Measurements from ENCODE around the gene ELOVL1. TPM values are rescaled to one million over a fixed set of nuclear protein-coding genes. Genes with fewer than 3 reads are reported as not detected.

The ELOVL1 gene
- total RNA-seq, 2 experiments from 2014 or later = 71.8 to 74.1 TPM

- H3K27me3 Mint-ChIP-seq = no peaks in the 10 kb centered on the region
- no peak overlapping the region for H3K4me3 Mint-ChIP-seq
- no peaks in the 10 kb centered on the region for H3K9me3 Mint-ChIP-seq
- ChIA-PET POLR2A (interaction anchor here (1.4 kb wide), 2 partner anchors 13 to 27 kb away, joined by 3 to 5 read pairs; partner anchors contain the start of genes MED8 and SZT2), CTCF (interaction anchor here (0.5 kb wide), 1 partner anchor 8 kb away, joined by 4 read pairs; no protein-coding TSS in a partner anchor)
- peaks cover 73% of the 10 kb centered on the region for H3K4me1 Mint-ChIP-seq
- peak overlapping the region; percentile 63 for H3K27ac Mint-ChIP-seq
- H3K36me3 Mint-ChIP-seq (ENCODE audit: low read depth) = peaks cover 71% of the 10 kb centered on the region
- no peak for DNase-seq
These were observed 4.4 kb downstream of the ELOVL1 start for GRCh38 chr1:43363283-43363934.

- ChIA-PET CTCF (no interaction called here), POLR2A (interaction anchor here (0.6 to 4.3 kb wide), 4 partner anchors 7 to 513 kb away, joined by 3 to 73 read pairs (median 4); partner anchors contain the start of genes ELOVL1, MED8 and SZT2)
- Mint-ChIP-seq H3K9me3 (no peaks in the 10 kb centered on the region), H3K36me3 (ENCODE audit: low read depth) (peaks cover 76% of the 10 kb centered on the region), H3K4me1 (peaks cover 68% of the 10 kb centered on the region), H3K4me3 (peak overlapping the region; percentile 98), H3K27ac (peak overlapping the region; percentile 80), H3K27me3 (no peaks in the 10 kb centered on the region)
- no peak for DNase-seq
These were observed 7.2 kb downstream of the ELOVL1 start for GRCh38 chr1:43360616-43361015.

- Mint-ChIP-seq H3K4me3 (peak overlapping the region; percentile 98), H3K4me1 (peaks cover 60% of the 10 kb centered on the region), H3K27me3 (no peaks in the 10 kb centered on the region), H3K36me3 (ENCODE audit: low read depth) (peaks cover 68% of the 10 kb centered on the region), H3K9me3 (no peaks in the 10 kb centered on the region), H3K27ac (peak overlapping the region; percentile 80)
- CTCF ChIA-PET = no interaction called here
- POLR2A ChIA-PET = interaction anchor here (0.8 to 4.3 kb wide), 8 partner anchors 8 to 677 kb away, joined by 3 to 73 read pairs (median 6); partner anchors contain the start of genes ELOVL1, HYI, MED8 and SZT2
- DNase-seq = no peak
These were observed 8.1 kb downstream of the ELOVL1 start for GRCh38 chr1:43359696-43360095.

- CTCF ChIA-PET = interaction anchor here (0.7 to 1.6 kb wide), 7 partner anchors 9 to 881 kb away, joined by 3 to 22 read pairs (median 6); partner anchors contain the start of gene ELOVL1
- Mint-ChIP-seq H3K27me3 (no peaks in the 10 kb centered on the region), H3K27ac (peak within 1 kb of the TSS; percentile 80), H3K4me3 (peak within 1 kb of the TSS; percentile 98), H3K4me1 (peaks cover 58% of the 10 kb centered on the region), H3K36me3 (ENCODE audit: low read depth) (peaks cover 63% of the 10 kb centered on the region), H3K9me3 (no peaks in the 10 kb centered on the region)
- peak; percentile 100 for DNase-seq
- POLR2A ChIA-PET = interaction anchor here (0.7 to 4.3 kb wide), 17 partner anchors 9 to 676 kb away, joined by 3 to 73 read pairs (median 5); partner anchors contain the start of genes CFAP57, EBNA1BP2, ELOVL1 and HYI
These were observed 8.8 kb downstream of the ELOVL1 start, which contains the start of gene CDC20 for GRCh38 chr1:43358746-43359693. Gene CDC20, plus strand, starts transcription at chr1:43358981. Its CDS starts 235 bp downstream, at chr1:43359216.

GRCh38 chr1:43358121-43358745 lies 9.6 kb downstream of the ELOVL1 start:
- peak overlapping the region; percentile 98 for H3K4me3 Mint-ChIP-seq
- peaks cover 54% of the 10 kb centered on the region for H3K4me1 Mint-ChIP-seq
- POLR2A ChIA-PET = interaction anchor here (0.5 to 4.3 kb wide), 17 partner anchors 9 to 617 kb away, joined by 3 to 73 read pairs (median 5); partner anchors contain the start of genes CFAP57, EBNA1BP2, ELOVL1 and HYI
- H3K9me3 Mint-ChIP-seq = no peaks in the 10 kb centered on the region
- no peaks in the 10 kb centered on the region for H3K27me3 Mint-ChIP-seq
- DNase-seq = no peak
- H3K36me3 Mint-ChIP-seq (ENCODE audit: low read depth) = peaks cover 55% of the 10 kb centered on the region
- peak overlapping the region; percentile 80 for H3K27ac Mint-ChIP-seq
- CTCF ChIA-PET = interaction anchor here (0.7 to 1.6 kb wide), 7 partner anchors 9 to 881 kb away, joined by 3 to 22 read pairs (median 6); partner anchors contain the start of gene ELOVL1

GRCh38 chr1:43357251-43357650 lies 10.6 kb downstream of the ELOVL1 start:
- POLR2A ChIA-PET = interaction anchor here (4.3 kb wide), 1 partner anchor 11 kb away, joined by 73 read pairs; the partner anchor contains the start of gene ELOVL1
- H3K27me3 Mint-ChIP-seq = no peaks in the 10 kb centered on the region
- peaks cover 46% of the 10 kb centered on the region for H3K4me1 Mint-ChIP-seq

GRCh38 chr1:43354936-43355335 lies 12.9 kb downstream of the ELOVL1 start:
- Mint-ChIP-seq H3K4me1 (peaks cover 23% of the 10 kb centered on the region), H3K36me3 (ENCODE audit: low read depth) (peaks cover 22% of the 10 kb centered on the region), H3K27me3 (no peaks in the 10 kb centered on the region), H3K9me3 (no peaks in the 10 kb centered on the region), H3K27ac (no peak overlapping the region), H3K4me3 (no peak overlapping the region)
- CTCF ChIA-PET = interaction anchor here (0.9 kb wide), 1 partner anchor 8 kb away, joined by 4 read pairs; no protein-coding TSS in a partner anchor
- DNase-seq = no peak
- POLR2A ChIA-PET = interaction anchor here (1.3 kb wide), 1 partner anchor 12 kb away, joined by 6 read pairs; the partner anchor contains the start of gene ELOVL1

More at GRCh38 chr1:43357251-43357650, 10.6 kb downstream of the ELOVL1 start:
- Mint-ChIP-seq H3K27ac (no peak overlapping the region), H3K36me3 (ENCODE audit: low read depth) (peaks cover 45% of the 10 kb centered on the region), H3K4me3 (peak overlapping the region; percentile 98), H3K9me3 (no peaks in the 10 kb centered on the region)
- DNase-seq = no peak
- CTCF ChIA-PET = interaction anchor here (0.8 to 1.2 kb wide), 2 partner anchors 33 to 130 kb away, joined by 3 read pairs; no protein-coding TSS in a partner anchor

- peaks cover 22% of the 10 kb centered on the region for H3K4me1 Mint-ChIP-seq
- CTCF ChIA-PET = no interaction called here
- no peaks in the 10 kb centered on the region for H3K27me3 Mint-ChIP-seq
- POLR2A ChIA-PET = interaction anchor here (1.3 kb wide), 1 partner anchor 13 kb away, joined by 4 read pairs; no protein-coding TSS in a partner anchor
- H3K4me3 Mint-ChIP-seq = no peak overlapping the region
- H3K27ac Mint-ChIP-seq = no peak overlapping the region
- peaks cover 18% of the 10 kb centered on the region for H3K36me3 Mint-ChIP-seq (ENCODE audit: low read depth)
- H3K9me3 Mint-ChIP-seq = no peaks in the 10 kb centered on the region
- no peak for DNase-seq
These were observed 13.3 kb downstream of the ELOVL1 start for GRCh38 chr1:43354471-43354870.

GRCh38 chr1:43352881-43353280 lies 14.9 kb downstream of the ELOVL1 start:
- H3K4me1 Mint-ChIP-seq = peaks cover 16% of the 10 kb centered on the region
- no peak overlapping the region for H3K27ac Mint-ChIP-seq

GRCh38 chr1:43352351-43352705 lies 15.5 kb downstream of the ELOVL1 start:
- H3K36me3 Mint-ChIP-seq (ENCODE audit: low read depth) = peaks cover 13% of the 10 kb centered on the region
- H3K27ac Mint-ChIP-seq = no peak overlapping the region
- H3K9me3 Mint-ChIP-seq = no peaks in the 10 kb centered on the region
- ChIA-PET CTCF (no interaction called here), POLR2A (interaction anchor here (0.9 kb wide), 1 partner anchor 38 kb away, joined by 3 read pairs; no protein-coding TSS in a partner anchor)
- peaks cover 14% of the 10 kb centered on the region for H3K4me1 Mint-ChIP-seq
- DNase-seq = no peak
- H3K4me3 Mint-ChIP-seq = no peak overlapping the region
- no peaks in the 10 kb centered on the region for H3K27me3 Mint-ChIP-seq

More at GRCh38 chr1:43352881-43353280, 14.9 kb downstream of the ELOVL1 start:
- Mint-ChIP-seq H3K27me3 (no peaks in the 10 kb centered on the region), H3K9me3 (no peaks in the 10 kb centered on the region), H3K4me3 (no peak overlapping the region), H3K36me3 (ENCODE audit: low read depth) (peaks cover 13% of the 10 kb centered on the region)
- ChIA-PET POLR2A (interaction anchor here (0.9 to 1.3 kb wide), 2 partner anchors 14 to 37 kb away, joined by 3 to 4 read pairs; no protein-coding TSS in a partner anchor), CTCF (interaction anchor here (0.5 kb wide), 1 partner anchor 99 kb away, joined by 3 read pairs; no protein-coding TSS in a partner anchor)
- DNase-seq = no peak

- no peak overlapping the region for H3K4me3 Mint-ChIP-seq
- no peak overlapping the region for H3K27ac Mint-ChIP-seq
- ChIA-PET CTCF (no interaction called here), POLR2A (no interaction called here)
- DNase-seq = no peak
- peaks cover 10% of the 10 kb centered on the region for H3K36me3 Mint-ChIP-seq (ENCODE audit: low read depth)
- H3K9me3 Mint-ChIP-seq = no peaks in the 10 kb centered on the region
- peaks cover 8% of the 10 kb centered on the region for H3K4me1 Mint-ChIP-seq
- H3K27me3 Mint-ChIP-seq = peaks cover 3% of the 10 kb centered on the region
These were observed 16.1 kb downstream of the ELOVL1 start for GRCh38 chr1:43351421-43352350.

Data from activated CD4-positive, alpha-beta memory T cell treated with anti-CD3 and anti-CD28 coated beads, Interleukin-2, amount 10 ng/mL, durations not matched to agents 7 days and 5 days (primary cell).